Retinal pigment epithelial cell (primary cell): ENCODE data around the gene RIC3.

Experiments used
- DNase-seq: peaks from one replicate; pipeline ENCODE4 v3.0.0-alpha.2; 2010; ENCODE audit warnings: low read depth
- H3K4me3 ChIP-seq: 2 replicates; pipeline ENCODE4 v1.5.1; 2011; ENCODE audit warnings: mild to moderate bottlenecking, low read length, control low read depth, moderate library complexity
- CTCF ChIP-seq: conservative IDR thresholded peaks from 2 replicates; pipeline ENCODE4 v1.5.1; 2011; ENCODE audit warnings: low read depth, low read length, control low read depth, inconsistent platforms

Gene RIC3

GRCh38 chr11:8100605-8101004 is 68.2 kb downstream of the RIC3 start:
- H3K4me3 ChIP-seq: no peak overlapping the region
- no peak for DNase-seq
- no peak for TF ChIP-seq CTCF

DNA sequence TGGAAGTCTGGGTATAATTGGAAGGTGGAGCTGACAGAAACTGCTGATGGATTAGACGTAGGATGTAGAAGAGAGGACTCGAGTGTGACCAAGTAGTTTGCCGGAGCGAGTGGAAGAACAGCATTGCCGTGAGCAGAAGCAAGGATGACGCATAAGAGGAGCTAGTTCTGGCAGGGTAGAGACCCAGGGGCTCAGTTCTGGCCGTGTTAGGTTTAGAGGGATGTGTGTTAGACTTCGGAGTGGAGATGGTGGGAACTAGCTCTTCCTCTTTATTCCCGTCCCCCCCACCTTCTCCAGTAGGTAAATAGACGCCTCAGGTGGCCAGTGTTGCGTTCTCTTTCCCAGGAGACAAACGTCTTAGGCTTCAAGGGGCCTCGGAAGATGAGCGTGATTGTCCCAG is 68.7 kb downstream of the RIC3 start:
- H3K4me3 ChIP-seq: no peak overlapping the region
- no peak for DNase-seq
- TF ChIP-seq CTCF: no peak

- H3K4me3 ChIP-seq: no peak overlapping the region
Measured at GRCh38 chr11:8099291-8099899, 69.4 kb downstream of the RIC3 start.

GRCh38 chr11:8098879-8099278 is 69.9 kb downstream of the RIC3 start:
- no peak for TF ChIP-seq CTCF
- H3K4me3 ChIP-seq: no peak overlapping the region
- no peak for DNase-seq

More at GRCh38 chr11:8099291-8099899, 69.4 kb downstream of the RIC3 start:
- no peak for DNase-seq
- peak; percentile 85 for TF ChIP-seq CTCF

DNA sequence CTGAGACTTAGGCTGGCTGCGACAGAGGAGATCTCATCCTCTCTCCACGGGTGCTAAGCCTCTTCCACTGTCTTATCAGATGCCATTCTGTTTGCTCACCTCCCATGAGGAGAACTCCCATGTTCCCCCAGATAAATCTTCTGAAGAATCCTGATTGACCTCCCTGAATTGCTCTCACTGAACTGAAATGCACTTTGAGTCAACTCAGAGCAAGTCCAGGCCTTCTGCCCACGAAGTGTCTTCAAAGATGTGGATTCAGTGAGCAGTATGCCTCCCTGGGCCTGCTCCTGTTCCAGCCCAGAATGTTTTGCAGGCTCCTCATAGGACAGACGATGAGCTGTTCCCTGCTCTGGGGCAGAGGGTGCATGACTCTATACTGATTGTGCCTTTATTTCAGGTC is 70.5 kb downstream of the RIC3 start:
- DNase-seq: no peak
- TF ChIP-seq CTCF: no peak
- no peak overlapping the region for H3K4me3 ChIP-seq

GRCh38 chr11:8097926-8098325 is 70.9 kb downstream of the RIC3 start:
- no peak overlapping the region for H3K4me3 ChIP-seq
- no peak for DNase-seq
- TF ChIP-seq CTCF: no peak

DNA sequence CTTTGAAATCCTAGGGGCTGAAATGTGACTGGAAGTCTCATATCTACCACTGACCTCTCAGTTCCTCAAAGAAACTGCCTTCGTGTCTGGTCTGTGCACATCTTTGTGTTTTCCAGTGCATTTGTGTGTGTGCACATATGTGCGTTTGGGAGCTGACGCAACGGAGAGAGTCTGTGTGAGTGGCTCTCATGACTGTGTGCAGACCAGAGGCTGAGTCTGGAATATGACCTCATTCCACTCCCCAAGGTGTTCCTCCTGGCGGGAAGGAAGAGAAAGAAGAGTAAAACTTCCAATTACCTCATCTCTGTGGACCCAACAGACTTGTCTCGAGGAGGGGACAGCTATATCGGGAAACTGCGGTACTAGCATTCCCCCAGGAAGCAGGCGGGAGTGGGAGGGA is 71.4 kb downstream of the RIC3 start:
- TF ChIP-seq CTCF: no peak
- no peak for DNase-seq
- H3K4me3 ChIP-seq: no peak overlapping the region
